Measurements from ENCODE around the gene FBXW12.

FBXW12 gene

DNA sequence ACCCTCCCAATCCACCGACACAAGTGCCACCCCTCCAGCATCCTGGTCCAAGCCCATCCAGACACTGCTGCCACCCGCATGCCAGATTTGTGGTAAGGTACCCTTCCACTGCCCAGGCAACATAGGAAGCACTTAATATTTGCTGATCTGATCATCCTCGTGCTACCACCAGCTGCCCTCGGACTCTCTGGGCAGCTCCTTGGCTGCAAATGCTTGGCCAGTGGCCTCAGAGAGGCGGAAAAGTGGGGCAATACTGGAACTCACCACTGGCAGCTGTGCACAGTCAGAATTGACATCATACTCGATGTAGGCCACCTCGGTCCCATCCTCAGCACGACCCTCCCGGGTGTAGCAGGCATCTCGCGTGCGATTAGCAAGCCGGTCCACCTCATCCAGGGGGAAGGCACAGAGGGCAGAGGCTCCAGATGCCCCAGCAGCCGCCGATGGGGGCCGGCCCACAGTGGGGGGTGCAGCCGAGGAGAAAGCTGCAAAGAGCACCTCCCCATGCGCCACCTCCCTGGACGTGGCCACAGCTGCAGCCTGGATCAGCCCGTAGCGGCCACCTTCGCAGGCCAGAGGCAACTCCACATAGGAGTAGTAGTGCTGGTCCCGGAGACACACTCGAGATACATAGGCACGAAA, 51.3 kb downstream of the FBXW12 start:
- no peak for DNase-seq

GRCh38 chr3:48423883-48424695, 52.1 kb downstream of the FBXW12 start:
- DNase-seq = no peak

GRCh38 chr3:48425281-48425812, 53.3 kb downstream of the FBXW12 start:
- DNase-seq = peak; percentile 17

GRCh38 chr3:48426401-48426909, 54.4 kb downstream of the FBXW12 start:
- DNase-seq = no peak

DNA sequence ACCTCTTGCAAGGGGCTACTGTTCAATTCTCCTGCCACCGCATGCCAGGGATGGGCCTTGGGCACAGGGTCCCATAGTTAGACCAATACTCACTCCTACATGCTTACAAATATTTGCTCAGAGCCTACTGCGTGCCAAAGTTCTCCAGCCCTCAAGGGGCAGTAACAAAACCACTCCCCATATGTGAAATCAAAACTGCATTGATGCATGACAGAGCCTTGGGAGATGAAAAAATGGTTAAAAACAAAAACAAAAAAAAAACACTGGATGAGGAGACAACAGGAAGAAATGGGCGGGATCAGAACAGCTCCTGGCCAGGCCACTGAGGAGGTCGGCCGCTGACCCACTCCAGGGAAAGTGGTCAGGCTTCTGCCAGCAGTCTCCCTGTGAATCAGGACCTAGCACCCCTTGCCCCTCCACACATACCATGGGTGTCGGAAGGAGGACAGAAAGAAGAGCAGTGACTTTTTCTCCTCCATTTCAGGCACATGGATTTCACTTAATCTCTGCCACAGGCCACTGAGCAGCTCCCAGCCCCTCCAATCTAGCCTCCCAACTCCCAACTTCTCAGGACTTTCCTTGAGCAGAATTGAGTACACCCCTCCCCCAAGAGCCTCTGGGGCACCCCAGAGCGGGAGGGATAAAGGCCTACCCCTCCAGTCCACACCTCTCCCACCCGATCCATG, 55.1 kb downstream of the FBXW12 start:
- peak; percentile 10 for DNase-seq

GRCh38 chr3:48427630-48427962, 55.6 kb downstream of the FBXW12 start:
- no peak for DNase-seq

DNA sequence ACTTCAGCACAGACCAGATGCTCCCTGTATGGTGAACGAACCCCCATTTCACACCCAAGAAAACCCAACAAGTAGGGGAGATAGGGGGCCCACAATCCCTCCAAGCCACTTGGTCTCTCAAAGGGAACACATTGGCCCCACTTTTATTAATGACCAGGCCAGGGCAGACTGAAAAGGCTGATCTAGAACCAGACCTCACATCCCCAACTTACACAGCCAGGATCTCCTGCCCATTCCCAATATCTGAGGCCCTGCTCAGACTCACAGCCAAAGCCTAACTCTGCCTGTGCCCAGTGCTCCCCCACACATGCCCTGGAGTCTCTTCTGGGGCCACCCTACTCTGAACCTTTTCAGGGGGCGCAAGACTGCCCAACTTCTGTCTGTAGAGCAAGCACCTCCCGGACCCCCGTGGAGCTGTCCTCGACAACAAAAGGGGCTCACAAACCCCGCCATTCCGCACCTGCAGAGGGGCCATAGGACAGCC, 56.1 kb downstream of the FBXW12 start:
- no peak for DNase-seq

GRCh38 chr3:48428572-48429316, 56.7 kb downstream of the FBXW12 start:
- peak; percentile 35 for DNase-seq

DNA sequence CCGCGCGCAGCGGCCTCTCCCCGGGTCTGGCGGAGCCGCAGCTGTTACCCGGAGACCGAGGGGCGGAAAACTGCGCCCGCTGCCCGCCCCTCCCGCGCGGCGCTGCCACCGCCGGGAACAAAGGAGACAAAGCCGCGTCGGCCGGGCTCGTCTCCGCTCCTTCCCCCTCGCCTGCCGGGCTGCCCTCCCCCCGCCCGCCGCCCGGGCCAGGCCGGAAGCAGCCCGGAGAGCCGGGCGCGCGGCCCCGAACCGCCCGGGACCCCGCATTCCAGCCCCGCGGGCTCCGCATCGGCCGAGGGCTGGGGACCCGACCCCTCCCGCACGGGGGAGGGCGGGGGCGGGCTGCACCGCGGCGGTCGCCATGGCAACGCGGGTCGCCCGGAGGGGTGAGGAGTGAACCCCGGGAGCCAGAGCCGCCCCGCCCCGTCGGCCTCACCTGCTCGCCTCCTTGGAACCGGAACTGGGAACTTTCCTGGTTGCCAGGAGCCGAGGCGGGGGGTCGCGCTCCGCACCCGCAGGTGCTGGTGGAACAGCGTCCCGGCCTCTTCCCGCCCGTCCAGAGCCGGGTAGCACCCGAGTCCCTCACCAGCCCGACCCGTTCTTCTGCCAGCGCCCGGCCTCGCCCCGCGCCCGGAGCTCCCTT, 57.4 kb downstream of the FBXW12 start:
- DNase-seq = peak; percentile 52

DNA sequence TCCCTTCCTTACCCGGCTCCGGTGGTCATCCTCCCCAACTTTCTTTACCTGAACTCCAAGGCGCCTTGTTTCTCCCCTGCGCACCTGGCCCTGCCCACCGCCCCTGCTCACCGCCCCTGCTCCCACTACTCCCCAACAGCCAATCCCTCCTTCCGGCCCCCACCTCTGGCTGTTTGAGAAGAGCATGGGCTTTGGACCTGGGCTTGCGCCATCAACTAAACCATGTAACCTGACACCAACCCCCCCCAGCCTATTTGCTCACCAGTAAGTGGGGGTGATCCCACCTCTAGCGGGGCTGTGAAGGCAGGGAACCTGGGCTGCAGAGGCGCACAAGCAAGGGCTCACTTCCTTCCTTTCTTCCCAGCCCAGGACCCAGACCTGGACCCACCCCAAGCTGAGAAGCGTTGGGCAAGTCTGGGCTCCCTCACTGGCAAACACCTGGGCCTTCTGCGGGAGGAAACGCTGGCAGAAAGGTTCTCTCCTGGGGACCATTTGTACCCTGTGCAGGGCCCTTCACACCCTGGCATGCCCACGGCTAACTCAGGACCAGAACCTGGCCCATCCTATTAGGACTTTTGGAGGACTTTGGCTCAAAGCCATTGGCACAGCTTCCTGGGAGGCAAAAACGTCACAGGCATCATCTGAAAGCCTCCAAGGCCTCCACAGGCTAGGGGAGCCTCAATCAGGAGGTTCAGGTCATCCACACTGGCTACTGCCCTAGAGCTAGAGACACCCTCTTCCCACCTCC, 58.1 kb downstream of the FBXW12 start, which contains the start of gene PLXNB1:
TSS of gene PLXNB1 (minus strand) at position 127 of the 748 bp plus-strand sequence. CDS start 5,475 bp downstream, outside the sequence.
- peak; percentile 33 for DNase-seq

GRCh38 chr3:48430708-48431101, 58.7 kb downstream of the FBXW12 start:
- DNase-seq = no peak

- DNase-seq = no peak
Observed at GRCh38 chr3:48431224-48432029, 59.4 kb downstream of the FBXW12 start.

DNA sequence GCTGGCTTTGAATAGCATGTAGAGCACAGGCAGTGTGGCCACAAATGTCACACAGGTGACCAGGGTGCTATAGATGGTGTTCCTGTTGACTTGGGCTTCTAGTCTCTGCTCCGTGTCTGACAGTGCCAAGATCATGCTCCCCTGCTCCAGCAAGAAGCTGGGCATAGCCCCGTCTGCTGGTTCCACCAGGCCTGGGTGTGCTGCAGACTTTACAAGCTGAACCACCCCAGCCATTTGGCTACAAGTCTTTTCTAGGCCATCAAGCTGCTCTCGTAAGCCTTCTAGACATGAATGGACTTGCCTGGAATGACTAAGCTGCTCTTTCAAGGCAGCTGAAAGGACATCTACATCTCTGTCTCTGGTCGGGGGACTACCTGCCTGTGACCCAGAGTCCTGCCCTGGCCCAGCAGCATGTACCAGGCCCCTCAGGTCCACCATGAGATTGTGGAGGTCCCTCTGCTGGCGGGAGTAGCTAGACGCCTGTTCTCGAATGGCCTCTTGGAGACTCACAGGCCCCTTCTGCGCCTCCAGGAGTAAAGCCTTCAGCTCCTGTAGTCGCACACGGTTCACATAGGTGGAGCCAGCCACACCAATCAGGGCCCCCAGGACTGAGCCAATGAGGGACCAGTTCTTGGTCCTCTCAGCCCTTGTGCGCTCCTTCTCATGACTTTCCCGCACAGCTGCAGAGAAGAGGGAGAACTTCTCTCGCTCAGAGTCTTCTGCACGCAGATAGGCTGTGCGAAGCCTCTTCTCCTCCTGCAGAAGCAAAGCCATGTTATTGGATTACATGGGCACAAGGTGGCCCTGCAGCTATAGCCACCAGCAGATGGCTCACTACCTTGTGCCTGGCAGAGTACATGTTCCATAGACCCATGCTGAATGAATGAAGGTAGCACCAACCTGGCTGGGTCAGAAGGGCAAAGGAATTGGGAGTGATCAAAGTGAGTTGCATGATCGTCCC, 60.7 kb downstream of the FBXW12 start:
- DNase-seq = no peak

- DNase-seq = peak; percentile 19
Observed at GRCh38 chr3:48433472-48434118, 61.6 kb downstream of the FBXW12 start.

DNA sequence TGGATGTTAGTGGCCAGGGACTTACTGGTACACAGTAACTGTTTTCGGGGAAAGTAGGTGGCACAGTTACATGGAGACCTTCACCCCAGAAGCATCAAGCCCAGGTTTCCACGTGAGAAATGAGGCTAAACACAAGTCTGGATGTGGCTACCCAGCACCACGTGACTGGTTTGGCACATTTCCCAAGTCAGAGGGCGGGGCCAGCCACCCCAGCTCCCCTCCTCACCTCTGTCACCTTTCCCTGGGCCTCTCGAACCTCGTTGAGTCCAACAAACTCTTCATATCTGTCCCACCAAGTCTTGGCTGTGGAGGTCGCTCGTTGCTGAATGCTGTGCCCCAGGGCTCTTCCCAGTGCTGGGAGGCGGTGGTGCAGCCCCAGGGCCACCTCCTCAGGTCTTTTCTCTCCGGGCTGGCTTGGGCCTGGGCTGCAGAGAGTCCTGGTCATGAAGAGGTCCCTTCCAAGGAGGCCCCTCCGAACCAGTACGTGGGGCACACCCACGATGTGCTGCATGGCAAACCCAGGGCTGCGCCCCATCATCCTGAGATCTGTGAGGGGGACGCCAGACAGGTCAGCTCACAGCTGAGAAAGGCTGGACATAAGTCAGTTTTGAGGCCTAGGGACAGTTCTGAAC, 62.7 kb downstream of the FBXW12 start:
- no peak for DNase-seq

- no peak for DNase-seq
Observed at GRCh38 chr3:48435223-48435595, 63.2 kb downstream of the FBXW12 start.

DNA sequence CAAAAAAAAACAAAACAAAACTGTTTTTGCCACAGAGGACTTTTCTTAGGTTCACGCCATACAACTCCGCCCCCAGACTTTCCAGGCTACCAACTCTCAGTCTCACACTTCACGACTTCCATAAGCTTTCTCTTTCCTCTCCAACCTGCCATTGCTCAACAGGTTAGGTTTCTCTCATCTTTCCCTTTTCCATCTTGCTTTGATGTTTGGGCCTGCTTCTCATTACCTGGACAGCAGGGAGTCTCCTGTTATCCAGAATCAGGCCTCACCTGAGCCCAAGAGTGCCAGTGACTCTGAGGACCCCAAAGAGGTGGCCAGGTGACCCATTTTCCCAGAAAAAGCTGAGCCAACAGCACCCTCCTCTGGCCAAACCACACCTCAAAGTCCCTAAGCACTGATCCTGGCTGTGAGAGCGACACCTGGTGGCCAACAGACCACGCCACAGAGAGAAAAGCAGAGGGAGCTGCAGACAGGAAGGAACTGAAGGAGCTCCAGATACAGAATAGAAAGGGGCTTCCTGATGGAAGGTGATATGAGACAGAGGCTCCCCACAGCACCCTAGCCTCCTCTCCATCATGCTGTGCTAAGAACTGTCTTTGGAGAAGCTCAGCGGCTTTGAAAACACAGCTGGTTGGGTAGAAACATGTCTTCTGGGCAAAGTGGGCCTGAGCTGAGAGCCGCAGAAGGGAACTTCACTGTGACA, 63.9 kb downstream of the FBXW12 start:
- DNase-seq = peak; percentile 76

All from fibroblast of skin of back (primary cell).